Panc1 (cell line): ENCODE data around the gene HMX1.

Source experiments
- POLR2AphosphoS5 ChIP-seq: IDR thresholded peaks from 2 replicates; pipeline ENCODE4 v1.6.1; 2012; ENCODE audit warnings: mild to moderate bottlenecking, low read depth, low read length, moderate library complexity
- TF ChIP-seq, protein P1 (sequence below): fragments of 450-650 bp; IDR thresholded peaks from 2 replicates; pipeline ENCODE4 v1.5.1; 2017; ENCODE audit warnings: mild to moderate bottlenecking

DNA sequence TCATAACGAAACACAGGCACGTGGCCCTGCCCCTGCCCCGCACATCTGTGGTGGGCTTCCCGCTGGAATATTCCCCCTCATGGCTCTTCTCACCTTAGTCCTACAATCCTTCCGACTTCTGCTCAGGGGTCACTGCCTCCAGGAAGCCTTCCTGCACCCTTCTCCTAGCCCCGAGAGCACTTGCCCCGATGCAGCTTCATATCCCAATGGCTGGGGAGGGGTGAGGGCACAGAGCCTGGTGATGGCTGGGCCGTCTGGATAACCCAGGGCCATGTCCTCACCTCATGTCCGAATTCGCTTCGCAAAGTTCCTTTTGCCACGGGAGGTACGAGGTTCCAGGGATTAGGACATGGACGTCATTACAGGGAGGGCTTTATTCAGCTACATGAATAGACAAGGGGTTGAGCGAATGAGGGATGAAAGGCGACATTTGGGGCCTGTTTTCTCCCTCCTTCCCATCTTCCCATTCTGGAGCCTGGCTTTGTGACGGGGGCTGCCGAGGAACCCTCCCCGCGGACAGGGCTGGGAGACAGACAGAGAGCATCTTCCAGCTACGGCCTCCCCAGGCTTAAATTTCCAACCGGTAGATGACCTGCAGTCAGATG lies 35.5 kb upstream of the HMX1 start:
- TF ChIP-seq POLR2AphosphoS5, result no peak
- TF ChIP-seq, protein P1, sequence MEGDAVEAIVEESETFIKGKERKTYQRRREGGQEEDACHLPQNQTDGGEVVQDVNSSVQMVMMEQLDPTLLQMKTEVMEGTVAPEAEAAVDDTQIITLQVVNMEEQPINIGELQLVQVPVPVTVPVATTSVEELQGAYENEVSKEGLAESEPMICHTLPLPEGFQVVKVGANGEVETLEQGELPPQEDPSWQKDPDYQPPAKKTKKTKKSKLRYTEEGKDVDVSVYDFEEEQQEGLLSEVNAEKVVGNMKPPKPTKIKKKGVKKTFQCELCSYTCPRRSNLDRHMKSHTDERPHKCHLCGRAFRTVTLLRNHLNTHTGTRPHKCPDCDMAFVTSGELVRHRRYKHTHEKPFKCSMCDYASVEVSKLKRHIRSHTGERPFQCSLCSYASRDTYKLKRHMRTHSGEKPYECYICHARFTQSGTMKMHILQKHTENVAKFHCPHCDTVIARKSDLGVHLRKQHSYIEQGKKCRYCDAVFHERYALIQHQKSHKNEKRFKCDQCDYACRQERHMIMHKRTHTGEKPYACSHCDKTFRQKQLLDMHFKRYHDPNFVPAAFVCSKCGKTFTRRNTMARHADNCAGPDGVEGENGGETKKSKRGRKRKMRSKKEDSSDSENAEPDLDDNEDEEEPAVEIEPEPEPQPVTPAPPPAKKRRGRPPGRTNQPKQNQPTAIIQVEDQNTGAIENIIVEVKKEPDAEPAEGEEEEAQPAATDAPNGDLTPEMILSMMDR, result no peak
